KMS-11 (cell line): ENCODE results near the gene CNTN1.

ENCODE experiments used
- H2AFZ ChIP-seq: fragments of 200-600 bp; sonication (generic); 2 replicates; pipeline ENCODE4 v1.6.1; 2016; ENCODE audit warnings: antibody characterized with exemption, mixed run types, low read depth
- H3K27ac ChIP-seq: fragments of 200-600 bp; sonication (generic); 2 replicates; pipeline ENCODE4 v1.6.1; 2016; ENCODE audit warnings: mild to moderate bottlenecking, mixed run types
- H3K27me3 ChIP-seq: fragments of 200-600 bp; sonication (generic); 2 replicates; pipeline ENCODE4 v1.6.1; 2017; ENCODE audit warnings: mild to moderate bottlenecking, low read depth, mixed run types, moderate library complexity; ENCODE audit not compliant: insufficient read depth
- H3K36me3 ChIP-seq: fragments of 200-600 bp; sonication (generic); 2 replicates; pipeline ENCODE4 v1.6.1; 2017; ENCODE audit warnings: mild to moderate bottlenecking, mixed run types; ENCODE audit not compliant: insufficient read depth
- H3K4me1 ChIP-seq: fragments of 200-600 bp; sonication (generic); 2 replicates; pipeline ENCODE4 v1.6.1; 2016; ENCODE audit warnings: mild to moderate bottlenecking, low read depth, mixed run types; ENCODE audit not compliant: poor library complexity, severe bottlenecking
- H3K4me2 ChIP-seq: fragments of 200-600 bp; sonication (generic); 2 replicates; pipeline ENCODE4 v1.7.0; 2016; ENCODE audit warnings: mild to moderate bottlenecking, mixed run types
- H3K4me3 ChIP-seq: fragments of 200-600 bp; sonication (generic); IDR thresholded peaks from 2 replicates; pipeline ENCODE4 v1.6.1; 2017; ENCODE audit warnings: low read depth, low read length, mixed read lengths; ENCODE audit not compliant: insufficient read depth
- H3K79me2 ChIP-seq: fragments of 200-600 bp; sonication (generic); 2 replicates; pipeline ENCODE4 v1.6.1; 2016; ENCODE audit warnings: low read depth, mixed run types; ENCODE audit not compliant: insufficient read depth
- H3K9ac ChIP-seq: fragments of 200-600 bp; sonication (generic); 2 replicates; pipeline ENCODE4 v1.6.1; 2016; ENCODE audit warnings: mild to moderate bottlenecking, mixed run types
- H4K20me1 ChIP-seq: fragments of 200-600 bp; sonication (generic); 2 replicates; pipeline ENCODE4 v1.6.1; 2016; ENCODE audit warnings: mild to moderate bottlenecking, mixed run types; ENCODE audit not compliant: insufficient read depth
- CTCF ChIP-seq: fragments of 200-600 bp; sonication (generic); conservative IDR thresholded peaks from 2 replicates; pipeline ENCODE4 v1.6.1; 2017; ENCODE audit warnings: low read depth, mild to moderate bottlenecking, antibody characterized with exemption, low read length, moderate library complexity, mixed read lengths

CNTN1 gene

GRCh38 chr12:41049033-41049432 lies 356.8 kb downstream of the CNTN1 start:
- Histone ChIP-seq H3K9ac (no peak overlapping the region), H3K79me2 (no peaks in the 10 kb centered on the region), H2AFZ (no peak overlapping the region), H3K4me2 (no peak overlapping the region), H3K4me3 (no peak overlapping the region), H3K27me3 (no peaks in the 10 kb centered on the region), H3K4me1 (no peaks in the 10 kb centered on the region), H3K27ac (no peak overlapping the region), H4K20me1 (no peaks in the 10 kb centered on the region), H3K36me3 (no peaks in the 10 kb centered on the region)
- no peak for TF ChIP-seq CTCF

GRCh38 chr12:41051954-41052353 lies 359.7 kb downstream of the CNTN1 start:
- Histone ChIP-seq H3K4me3 (no peak overlapping the region), H3K9ac (no peak overlapping the region), H3K27me3 (no peaks in the 10 kb centered on the region), H3K36me3 (no peaks in the 10 kb centered on the region), H3K79me2 (no peaks in the 10 kb centered on the region), H4K20me1 (no peaks in the 10 kb centered on the region), H3K4me1 (no peaks in the 10 kb centered on the region), H3K27ac (no peak overlapping the region), H2AFZ (no peak overlapping the region), H3K4me2 (no peak overlapping the region)
- TF ChIP-seq CTCF: no peak

- H2AFZ ChIP-seq: no peak overlapping the region
- H3K9ac ChIP-seq: no peak overlapping the region
- no peaks in the 10 kb centered on the region for H3K4me1 ChIP-seq
- no peaks in the 10 kb centered on the region for H4K20me1 ChIP-seq
- no peak overlapping the region for H3K4me3 ChIP-seq
- H3K79me2 ChIP-seq: no peaks in the 10 kb centered on the region
- no peak overlapping the region for H3K27ac ChIP-seq
- H3K36me3 ChIP-seq: no peaks in the 10 kb centered on the region
- TF ChIP-seq CTCF: no peak
- H3K4me2 ChIP-seq: no peak overlapping the region
- H3K27me3 ChIP-seq: no peaks in the 10 kb centered on the region
Measured at GRCh38 chr12:41052441-41052840, 360.2 kb downstream of the CNTN1 start.

GRCh38 chr12:41053046-41053445 lies 360.8 kb downstream of the CNTN1 start:
- Histone ChIP-seq H3K27ac (no peak overlapping the region), H3K4me3 (no peak overlapping the region), H4K20me1 (no peaks in the 10 kb centered on the region), H3K4me1 (no peaks in the 10 kb centered on the region), H2AFZ (no peak overlapping the region), H3K36me3 (no peaks in the 10 kb centered on the region), H3K27me3 (no peaks in the 10 kb centered on the region), H3K79me2 (no peaks in the 10 kb centered on the region), H3K9ac (no peak overlapping the region), H3K4me2 (no peak overlapping the region)
- no peak for TF ChIP-seq CTCF
